HG02588 (cell line): ENCODE data around the gene AOPEP.
"Not testable (repeated sequence)": the region's sequence is repeated elsewhere in the genome, so short reads cannot be mapped to it uniquely, and the experiment has no call there.

ENCODE experiments used
- ATAC-seq: cut with Tn5 transposase; IDR thresholded peaks from one replicate; pipeline ENCODE4 v1.9.1; 2021; ENCODE audit warnings: mild to moderate bottlenecking, moderate library complexity; ENCODE audit not compliant: unreplicated experiment

Gene AOPEP

DNA sequence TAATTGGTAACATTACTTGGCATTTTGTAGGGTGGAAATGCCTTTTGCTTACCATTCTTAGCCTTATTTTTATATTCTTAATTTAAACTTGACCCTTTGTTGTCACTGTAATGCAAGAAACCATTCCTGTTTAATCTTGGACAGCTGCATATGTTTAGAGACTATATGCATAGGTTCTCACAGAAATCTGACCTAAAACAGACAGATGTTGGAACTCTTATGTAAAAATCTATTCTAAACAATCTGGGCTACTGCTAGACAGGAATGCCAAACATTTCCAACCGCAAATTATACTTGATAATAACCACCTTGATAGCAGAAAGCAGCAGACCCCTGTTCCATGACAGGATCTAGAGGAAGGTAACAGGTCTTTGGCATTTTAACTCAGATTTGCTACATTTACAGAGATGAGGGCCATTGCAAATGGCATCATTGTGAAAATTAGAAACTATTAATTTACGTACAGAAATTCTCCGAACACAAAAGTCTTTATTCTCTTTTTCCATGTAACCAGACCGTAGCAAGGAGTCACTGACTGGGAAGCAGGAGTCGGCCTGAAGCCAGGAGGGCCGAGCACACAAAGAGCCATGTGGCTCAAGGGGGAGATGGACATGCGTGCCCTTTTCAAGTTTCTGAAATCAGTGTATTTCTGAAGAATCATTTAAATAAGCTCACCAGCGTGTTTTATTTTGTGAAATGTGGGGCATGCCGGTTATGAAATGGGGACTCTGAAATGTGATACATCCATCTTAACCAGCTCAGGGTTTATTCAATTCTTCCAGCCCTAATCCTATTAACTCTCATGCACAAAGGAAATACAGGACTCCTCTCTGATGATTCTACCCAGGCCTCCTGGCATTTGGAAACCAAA is 139.3 kb downstream of the AOPEP start:
- ATAC-seq, result no peak

GRCh38 chr9:94866770-94867169 is 140.3 kb downstream of the AOPEP start:
- no peak for ATAC-seq

DNA sequence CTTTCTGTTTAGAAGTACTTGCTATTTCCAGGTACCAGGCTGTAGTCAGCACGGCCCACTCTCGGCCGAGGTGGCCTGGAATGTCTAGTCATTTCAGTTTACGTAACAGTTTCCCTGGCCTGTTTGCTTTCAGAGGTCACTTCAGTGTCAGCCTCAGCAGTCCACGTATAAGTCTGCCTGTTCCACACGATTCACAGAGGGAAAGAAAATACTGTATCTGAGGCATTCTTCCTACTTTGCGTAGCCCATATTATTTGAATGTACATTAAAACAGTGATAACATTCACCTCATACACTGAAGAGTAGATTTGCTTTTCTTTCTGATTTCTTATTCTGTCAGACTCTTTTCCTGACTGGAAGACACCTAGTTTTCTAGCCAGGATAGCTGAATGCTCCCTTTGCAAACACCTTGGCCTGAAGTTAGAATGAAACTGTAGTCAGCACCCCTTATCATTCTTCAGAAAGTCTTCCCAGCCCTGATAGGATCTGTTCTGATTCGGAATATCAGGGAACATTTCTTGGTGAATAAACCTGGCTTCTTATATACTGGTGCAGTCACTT is 140.9 kb downstream of the AOPEP start:
- ATAC-seq, result no peak

GRCh38 chr9:94867842-94868312 is 141.4 kb downstream of the AOPEP start:
- ATAC-seq, result no peak

DNA sequence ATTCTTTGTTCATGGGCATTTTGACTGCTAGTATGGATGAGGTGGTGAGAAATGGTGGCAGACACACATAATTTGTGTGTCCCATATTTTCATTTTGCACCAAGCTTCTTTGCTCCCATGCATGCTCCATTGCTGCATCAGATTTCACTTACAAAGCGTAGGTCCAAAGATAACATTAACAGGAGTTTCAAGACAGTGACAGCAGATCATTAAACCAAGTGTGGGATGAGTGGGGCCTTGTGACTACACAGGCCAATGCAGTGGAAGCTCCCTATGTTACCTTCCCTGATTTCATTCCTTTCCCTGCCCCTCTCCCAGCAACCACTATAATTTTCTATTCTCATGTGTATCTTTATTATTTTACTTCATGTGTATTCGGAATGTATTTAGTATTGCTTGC is 142.0 kb downstream of the AOPEP start:
- ATAC-seq, result no peak

DNA sequence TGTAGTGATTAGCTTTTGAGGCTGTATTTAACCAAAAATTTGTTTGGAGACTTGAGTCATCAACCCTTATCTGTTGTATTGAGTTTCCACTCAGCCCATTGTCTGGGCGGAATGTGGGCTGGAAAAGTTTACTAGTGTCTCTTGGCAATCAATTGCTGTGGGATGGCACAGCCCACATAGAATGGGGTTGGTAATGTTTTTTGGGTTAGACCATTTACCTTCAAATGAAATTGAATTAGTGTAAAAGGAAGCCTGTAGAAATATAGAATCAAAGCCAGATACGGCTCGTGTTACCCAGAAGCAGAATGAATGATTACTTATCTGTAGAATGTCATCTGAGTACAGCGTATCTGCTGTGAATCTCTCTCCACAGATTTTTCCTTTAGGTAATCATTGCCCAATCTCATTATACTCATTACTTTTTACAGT is 142.9 kb downstream of the AOPEP start:
- ATAC-seq, result no peak

DNA sequence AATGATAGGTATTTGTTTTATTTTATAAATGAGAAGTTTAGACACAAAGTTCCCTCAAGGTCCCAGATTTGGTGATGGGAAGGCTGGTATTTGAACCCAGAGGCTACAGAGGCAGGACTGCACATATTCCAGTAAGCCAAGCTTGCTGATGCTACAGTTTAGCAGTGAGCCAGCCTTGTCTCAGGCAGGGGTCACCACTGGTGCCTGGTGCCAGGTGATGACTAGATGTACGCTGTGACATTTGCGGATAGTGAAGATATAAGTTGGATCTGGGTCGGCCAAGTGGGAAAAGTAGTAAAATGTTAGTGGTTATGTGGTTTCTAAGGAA is 143.9 kb downstream of the AOPEP start:
- ATAC-seq, result no peak

- no peak for ATAC-seq
Measured at GRCh38 chr9:94870793-94871558, 144.5 kb downstream of the AOPEP start.

DNA sequence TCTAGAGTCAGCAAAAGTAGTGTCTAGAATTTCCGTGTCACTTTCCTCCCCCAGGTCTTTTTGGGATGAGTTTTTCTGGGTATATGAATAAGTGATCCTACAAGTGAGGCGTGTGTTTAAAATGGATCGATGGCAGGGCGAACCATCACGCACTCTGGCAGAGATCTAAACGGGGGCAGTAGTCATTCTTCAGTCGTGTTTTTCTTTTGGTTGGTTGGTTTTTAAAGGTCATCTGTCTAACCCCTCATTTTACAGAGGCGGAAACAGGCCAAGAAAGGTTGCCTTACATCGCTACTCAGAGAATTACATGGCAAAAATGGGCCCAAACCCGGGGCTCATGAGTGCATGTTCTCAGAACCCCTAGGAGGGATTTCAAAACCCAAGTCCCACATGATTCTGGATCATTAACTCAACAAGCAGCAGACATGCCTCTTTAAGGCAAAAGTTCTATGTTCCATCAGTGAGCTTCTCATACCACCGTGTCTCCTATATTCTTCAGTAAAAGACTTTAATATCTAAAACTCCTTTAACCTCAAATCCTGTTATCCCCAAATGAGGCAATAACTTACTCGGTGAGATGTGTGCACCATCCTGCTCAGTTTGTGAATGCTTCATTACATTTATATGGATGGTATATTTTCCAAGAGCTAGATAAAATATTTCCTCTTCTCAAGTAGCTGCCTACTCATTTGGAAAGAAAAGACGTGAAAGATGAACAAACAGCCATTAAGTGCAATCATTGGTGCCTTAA is 145.8 kb downstream of the AOPEP start:
- no peak for ATAC-seq

GRCh38 chr9:94872891-94873511 is 146.5 kb downstream of the AOPEP start:
- ATAC-seq, result no peak

- ATAC-seq, result no peak
Measured at GRCh38 chr9:94874316-94874715, 147.8 kb downstream of the AOPEP start.

DNA sequence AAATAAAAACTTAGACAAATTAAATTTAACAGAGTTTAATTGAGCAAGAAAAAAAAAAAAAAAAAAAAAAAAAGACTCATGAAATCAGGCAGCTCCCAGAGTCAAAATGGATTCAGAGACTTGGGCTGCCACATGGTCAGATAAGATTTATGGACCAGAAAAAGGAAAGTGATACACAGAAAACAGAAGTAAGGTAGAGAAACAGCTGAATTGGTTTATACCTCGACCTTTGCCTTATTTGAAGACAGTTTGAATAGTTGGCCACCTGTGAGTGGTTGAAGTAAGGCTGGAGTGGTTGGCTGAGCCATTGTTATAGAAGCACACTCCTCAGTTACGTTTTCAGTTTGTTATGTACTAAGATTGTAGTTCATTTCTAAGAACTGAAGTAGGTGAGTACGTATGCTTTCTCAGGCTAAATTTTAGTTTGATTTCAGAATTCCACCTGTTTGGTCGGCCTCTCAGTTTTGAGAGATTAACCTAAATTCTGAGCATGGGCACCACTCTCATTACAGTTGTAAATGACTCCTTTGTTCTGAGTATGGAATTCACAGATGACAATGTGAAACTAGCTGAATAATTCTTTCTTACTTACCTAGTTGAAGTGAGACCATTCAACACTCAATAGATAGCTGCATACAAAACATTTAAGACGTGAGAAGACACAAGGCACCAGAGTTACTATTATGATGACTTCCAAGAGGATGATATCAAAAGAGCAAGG is 149.0 kb downstream of the AOPEP start:
- ATAC-seq, result no peak

GRCh38 chr9:94878804-94879203 is 152.3 kb downstream of the AOPEP start:
- ATAC-seq, result not testable (repeated sequence)

- ATAC-seq, result no peak
Measured at GRCh38 chr9:94879230-94879629, 152.7 kb downstream of the AOPEP start.

DNA sequence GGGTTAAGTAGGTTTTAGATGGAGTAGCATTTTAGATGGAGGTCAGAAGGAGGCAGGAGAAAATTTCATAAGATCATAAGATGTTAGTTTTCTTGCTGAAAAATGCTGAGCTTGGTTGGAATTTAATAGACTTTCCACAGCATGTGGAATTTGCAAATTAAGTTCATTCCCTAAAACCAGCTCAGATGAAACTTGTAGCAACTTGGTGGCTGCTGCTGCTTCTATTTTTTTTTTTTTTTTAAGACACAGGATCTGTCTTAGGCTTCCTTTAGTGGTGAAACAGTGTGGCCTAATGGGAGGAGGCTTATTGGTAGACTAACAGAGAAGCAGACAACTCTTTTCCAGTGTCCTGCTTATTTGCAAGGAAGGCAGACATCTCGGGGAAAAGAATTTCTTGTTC is 154.5 kb downstream of the AOPEP start:
- ATAC-seq, result no peak

GRCh38 chr9:94881454-94881853 is 155.0 kb downstream of the AOPEP start:
- no peak for ATAC-seq

DNA sequence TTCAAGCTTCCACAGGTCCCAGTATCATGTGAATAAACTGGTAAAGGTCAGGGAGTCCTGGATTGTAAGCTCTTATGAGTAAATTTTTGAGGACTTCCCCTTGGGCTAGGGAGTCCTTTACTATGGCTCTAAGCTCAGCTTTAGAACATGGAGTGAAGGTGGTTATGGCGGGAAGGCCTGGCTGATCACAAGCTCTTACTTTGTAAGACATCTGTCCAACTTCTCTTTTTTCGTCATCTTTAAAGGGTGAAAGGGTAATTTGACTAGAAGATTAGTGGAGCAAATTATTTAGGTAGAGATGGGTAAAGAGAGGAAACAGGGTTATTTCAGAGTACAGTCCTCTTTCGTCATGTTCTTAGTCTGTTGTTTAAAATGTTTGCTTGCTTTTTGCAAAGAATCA is 155.4 kb downstream of the AOPEP start:
- ATAC-seq, result no peak

GRCh38 chr9:94882966-94883641 is 156.6 kb downstream of the AOPEP start:
- no peak for ATAC-seq

DNA sequence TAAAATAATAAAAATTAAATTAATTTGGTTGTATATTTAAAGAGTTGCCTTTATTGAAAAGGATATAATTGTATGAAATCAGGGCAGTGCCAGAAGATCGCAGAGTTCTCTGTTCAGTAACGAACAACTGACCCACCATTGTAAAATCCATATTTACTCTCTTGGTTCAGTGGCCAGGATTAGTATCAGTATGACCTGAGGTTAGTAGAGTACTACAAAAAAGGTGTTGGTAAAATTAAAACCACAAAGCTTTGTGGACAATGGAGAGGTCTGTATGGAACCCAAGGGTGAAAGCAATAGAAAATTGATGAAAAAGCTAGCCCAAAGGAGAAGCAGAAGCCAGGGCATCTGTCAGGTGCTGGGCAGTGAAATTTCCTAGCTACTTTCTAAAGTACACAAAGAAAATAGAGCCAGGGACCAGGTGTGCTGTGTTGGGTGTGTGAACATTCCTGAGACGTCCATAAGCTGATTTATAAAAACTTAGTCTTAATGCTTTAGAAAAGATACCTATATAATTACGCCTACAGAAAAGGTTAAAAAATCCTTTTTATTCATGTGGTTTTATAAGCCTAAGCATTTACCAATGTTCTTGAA is 159.5 kb downstream of the AOPEP start:
- no peak for ATAC-seq
